ENCODE data around the gene MYLK. TPM values are rescaled to one million over a fixed set of nuclear protein-coding genes. Genes with fewer than 3 reads are reported as not detected.
A peak's percentile ranks its signal among the peaks of the same experiment; 100 is the strongest.
"Not testable (repeated sequence)": the region's sequence is repeated elsewhere in the genome, so short reads cannot be mapped to it uniquely, and the experiment has no call there.

Gene MYLK
- total RNA-seq, 1 donor from 2014 or later = 50.5 TPM

- H3K36me3 ChIP-seq (ENCODE audit: insufficient read depth, low read length) = peaks cover 4% of the 10 kb centered on the region
- TF ChIP-seq CTCF (IDR thresholded peaks at IDR 0.05; ENCODE audit: insufficient read depth, low read depth, low read length) (no peak), EZH2 (IDR thresholded peaks at IDR 0.05; ENCODE audit: insufficient read depth, low read length) (no peak)
- H3K27me3 Mint-ChIP-seq (ENCODE audit: low read depth, unreplicated experiment) = no peaks in the 10 kb centered on the region
- H3K9ac ChIP-seq (ENCODE audit: low read length) = no peak overlapping the region
- no peak overlapping the region for H3K4me3 ChIP-seq (ENCODE audit: insufficient read depth, low read depth, low read length)
- no peak overlapping the region for H3K27ac Mint-ChIP-seq (ENCODE audit: unreplicated experiment)
- H2AFZ ChIP-seq (ENCODE audit: low read depth, low read length) = no peak overlapping the region
- no peaks in the 10 kb centered on the region for H3K9me3 Mint-ChIP-seq (ENCODE audit: unreplicated experiment)
- no peak for DNase-seq (ENCODE audit: low read depth)
- H3K4me2 ChIP-seq (ENCODE audit: low read length) = peak overlapping the region; percentile 6
- peaks cover 34% of the 10 kb centered on the region for H3K4me1 Mint-ChIP-seq (ENCODE audit: low read depth, unreplicated experiment)
- H3K79me2 ChIP-seq (ENCODE audit: insufficient read depth, low read length) = no peaks in the 10 kb centered on the region
- H3K4me1 ChIP-seq (ENCODE audit: insufficient read depth, low read length) = peaks cover 19% of the 10 kb centered on the region
- H3K36me3 Mint-ChIP-seq (ENCODE audit: low read depth, unreplicated experiment) = peaks cover 3% of the 10 kb centered on the region
- no peaks in the 10 kb centered on the region for H3K9me3 ChIP-seq (ENCODE audit: insufficient read depth, low read depth, low read length)
- H3K4me3 Mint-ChIP-seq (ENCODE audit: unreplicated experiment) = no peak overlapping the region
- no peaks in the 10 kb centered on the region for H3K27me3 ChIP-seq (ENCODE audit: insufficient read depth, low read length)
- no peak overlapping the region for H3K27ac ChIP-seq (ENCODE audit: low read depth, low read length)
- FAIRE-seq = no peak
- H4K20me1 ChIP-seq (ENCODE audit: insufficient read depth, low read length) = no peaks in the 10 kb centered on the region
Measured at GRCh38 chr3:123719862-123720453, 164.2 kb downstream of the MYLK start.

GRCh38 chr3:123719061-123719756 lies 164.9 kb downstream of the MYLK start:
- TF ChIP-seq CTCF (IDR thresholded peaks at IDR 0.05; ENCODE audit: insufficient read depth, low read depth, low read length) = peak; percentile 67
- not testable (repeated sequence) for H3K36me3 Mint-ChIP-seq (ENCODE audit: low read depth, unreplicated experiment); H3K9me3 Mint-ChIP-seq (ENCODE audit: unreplicated experiment); H3K27me3 Mint-ChIP-seq (ENCODE audit: low read depth, unreplicated experiment); H2AFZ ChIP-seq (ENCODE audit: low read depth, low read length); H4K20me1 ChIP-seq (ENCODE audit: insufficient read depth, low read length); H3K27ac Mint-ChIP-seq (ENCODE audit: unreplicated experiment); H3K4me3 ChIP-seq (ENCODE audit: insufficient read depth, low read depth, low read length); H3K9me3 ChIP-seq (ENCODE audit: insufficient read depth, low read depth, low read length); H3K27ac ChIP-seq (ENCODE audit: low read depth, low read length); H3K36me3 ChIP-seq (ENCODE audit: insufficient read depth, low read length); H3K27me3 ChIP-seq (ENCODE audit: insufficient read depth, low read length); H3K4me3 Mint-ChIP-seq (ENCODE audit: unreplicated experiment); H3K9ac ChIP-seq (ENCODE audit: low read length); H3K79me2 ChIP-seq (ENCODE audit: insufficient read depth, low read length)
- FAIRE-seq = peak; percentile 63
- peaks cover 19% of the 10 kb centered on the region for H3K4me1 ChIP-seq (ENCODE audit: insufficient read depth, low read length)
- H3K4me2 ChIP-seq (ENCODE audit: low read length) = peak overlapping the region; percentile 6
- peak; percentile 56 for DNase-seq (ENCODE audit: low read depth)
- H3K4me1 Mint-ChIP-seq (ENCODE audit: low read depth, unreplicated experiment) = peaks cover 35% of the 10 kb centered on the region

- FAIRE-seq (no peak), DNase-seq (ENCODE audit: low read depth) (no peak)
- Mint-ChIP-seq H3K9me3 (ENCODE audit: unreplicated experiment) (no peaks in the 10 kb centered on the region), H3K27ac (ENCODE audit: unreplicated experiment) (no peak overlapping the region), H3K4me1 (ENCODE audit: low read depth, unreplicated experiment) (peaks cover 32% of the 10 kb centered on the region), H3K4me3 (ENCODE audit: unreplicated experiment) (no peak overlapping the region), H3K36me3 (ENCODE audit: low read depth, unreplicated experiment) (peaks cover 12% of the 10 kb centered on the region), H3K27me3 (ENCODE audit: low read depth, unreplicated experiment) (no peaks in the 10 kb centered on the region)
- Histone ChIP-seq H3K36me3 (ENCODE audit: insufficient read depth, low read length) (peaks cover 12% of the 10 kb centered on the region), H3K9me3 (ENCODE audit: insufficient read depth, low read depth, low read length) (no peaks in the 10 kb centered on the region), H3K4me3 (ENCODE audit: insufficient read depth, low read depth, low read length) (no peak overlapping the region), H4K20me1 (ENCODE audit: insufficient read depth, low read length) (no peaks in the 10 kb centered on the region), H3K4me2 (ENCODE audit: low read length) (peak overlapping the region; percentile 30), H3K27me3 (ENCODE audit: insufficient read depth, low read length) (no peaks in the 10 kb centered on the region), H2AFZ (ENCODE audit: low read depth, low read length) (no peak overlapping the region), H3K4me1 (ENCODE audit: insufficient read depth, low read length) (peaks cover 19% of the 10 kb centered on the region), H3K27ac (ENCODE audit: low read depth, low read length) (peak overlapping the region; percentile 69), H3K79me2 (ENCODE audit: insufficient read depth, low read length) (no peaks in the 10 kb centered on the region), H3K9ac (ENCODE audit: low read length) (no peak overlapping the region)
- TF ChIP-seq EZH2 (IDR thresholded peaks at IDR 0.05; ENCODE audit: insufficient read depth, low read length) = no peak
- no peak for TF ChIP-seq CTCF (IDR thresholded peaks at IDR 0.05; ENCODE audit: insufficient read depth, low read depth, low read length)
Measured at GRCh38 chr3:123718108-123718507, 166.0 kb downstream of the MYLK start.

DNA sequence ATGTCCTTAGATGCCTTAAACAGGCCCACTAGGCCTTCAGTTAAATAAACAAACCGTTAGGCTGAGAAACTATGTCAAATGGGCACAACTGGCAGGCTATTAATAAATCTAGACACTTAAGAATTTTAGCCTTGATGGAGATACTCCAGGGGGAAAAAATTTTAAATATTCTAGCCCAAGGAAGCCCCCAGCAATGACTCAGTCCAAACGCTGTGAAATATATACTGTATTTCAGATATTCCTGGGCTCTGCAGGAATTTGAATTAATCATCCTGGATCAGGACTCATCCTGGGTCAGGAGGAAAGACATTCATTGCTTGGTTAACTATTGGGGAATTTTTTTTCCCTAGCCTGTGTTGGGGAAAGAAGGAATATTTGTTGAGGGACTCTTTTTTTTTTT lies 166.7 kb downstream of the MYLK start:
- not testable (repeated sequence) for H3K9ac ChIP-seq (ENCODE audit: low read length); H3K79me2 ChIP-seq (ENCODE audit: insufficient read depth, low read length); H3K27me3 Mint-ChIP-seq (ENCODE audit: low read depth, unreplicated experiment); H3K9me3 Mint-ChIP-seq (ENCODE audit: unreplicated experiment); H4K20me1 ChIP-seq (ENCODE audit: insufficient read depth, low read length); H2AFZ ChIP-seq (ENCODE audit: low read depth, low read length); H3K9me3 ChIP-seq (ENCODE audit: insufficient read depth, low read depth, low read length); H3K27me3 ChIP-seq (ENCODE audit: insufficient read depth, low read length); H3K4me3 ChIP-seq (ENCODE audit: insufficient read depth, low read depth, low read length); H3K4me3 Mint-ChIP-seq (ENCODE audit: unreplicated experiment)
- H3K27ac Mint-ChIP-seq (ENCODE audit: unreplicated experiment) = peak overlapping the region; percentile 28
- Histone ChIP-seq H3K27ac (ENCODE audit: low read depth, low read length) (peak overlapping the region; percentile 69), H3K4me2 (ENCODE audit: low read length) (peak overlapping the region; percentile 30), H3K4me1 (ENCODE audit: insufficient read depth, low read length) (peaks cover 19% of the 10 kb centered on the region), H3K36me3 (ENCODE audit: insufficient read depth, low read length) (peaks cover 12% of the 10 kb centered on the region)
- peaks cover 37% of the 10 kb centered on the region for H3K4me1 Mint-ChIP-seq (ENCODE audit: low read depth, unreplicated experiment)
- peak; percentile 77 for DNase-seq (ENCODE audit: low read depth)
- peak; percentile 23 for FAIRE-seq
- peaks cover 13% of the 10 kb centered on the region for H3K36me3 Mint-ChIP-seq (ENCODE audit: low read depth, unreplicated experiment)

All from astrocyte (in vitro differentiated cells and primary cell).